SKM-1 treated with dmso at 0.1 percent for 144 hours (cell line): ENCODE measurements around the gene HNRNPUL1.
A peak's percentile ranks its signal among the peaks of the same experiment; 100 is the strongest.

Experiments
- DNase-seq: peaks from one replicate; lab custom pipeline; 2025; ENCODE audit not compliant: unreplicated experiment; lab: John Stamatoyannopoulos, UW

HNRNPUL1 gene

DNA sequence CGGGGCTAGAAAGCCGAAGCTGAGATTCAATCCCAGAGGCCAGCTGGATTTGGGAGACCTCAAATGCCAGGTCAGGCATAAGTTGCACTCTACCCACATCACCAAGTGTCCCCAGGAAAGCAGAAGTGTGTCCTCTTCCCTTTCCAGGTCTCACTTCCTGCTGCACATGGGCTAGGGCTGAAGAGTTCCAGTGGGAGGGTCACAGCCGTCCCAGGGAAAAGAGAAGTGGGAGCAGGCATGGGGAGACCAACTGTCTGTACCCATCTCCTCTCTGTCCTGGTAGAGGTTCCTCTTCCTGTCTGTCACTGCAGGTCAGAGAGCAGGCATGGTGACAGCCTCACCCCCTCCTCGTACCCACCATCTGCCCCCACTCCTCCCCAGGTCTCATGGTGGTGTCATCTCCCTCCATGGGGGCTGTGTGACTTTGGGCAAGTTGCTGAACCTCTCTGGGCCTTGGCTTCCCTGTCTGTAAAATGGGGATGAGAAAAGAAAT is 30.4 kb upstream of the HNRNPUL1 start:
- peak; percentile 60 for DNase-seq

GRCh38 chr19:41234512-41235168 is 29.5 kb upstream of the HNRNPUL1 start:
- DNase-seq: no peak

DNA sequence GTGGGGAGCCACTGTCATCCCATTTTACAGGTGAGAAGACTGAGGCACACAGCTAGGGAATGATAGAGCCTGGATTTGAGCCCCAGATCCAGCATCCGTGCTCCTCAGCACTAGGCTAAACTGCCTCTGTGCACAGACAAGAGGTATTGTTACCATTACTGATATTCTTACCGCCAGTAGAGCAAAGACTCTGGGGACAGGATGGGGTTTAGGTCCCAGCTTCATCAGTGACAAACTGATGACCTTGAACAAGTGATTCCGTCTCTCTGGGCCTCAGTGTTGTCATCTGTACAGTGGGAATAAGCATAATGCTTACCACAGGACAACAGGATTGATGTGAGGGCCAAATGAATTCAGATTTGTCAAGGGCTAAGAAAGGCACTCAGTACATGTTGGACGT is 28.7 kb upstream of the HNRNPUL1 start:
- no peak for DNase-seq

DNA sequence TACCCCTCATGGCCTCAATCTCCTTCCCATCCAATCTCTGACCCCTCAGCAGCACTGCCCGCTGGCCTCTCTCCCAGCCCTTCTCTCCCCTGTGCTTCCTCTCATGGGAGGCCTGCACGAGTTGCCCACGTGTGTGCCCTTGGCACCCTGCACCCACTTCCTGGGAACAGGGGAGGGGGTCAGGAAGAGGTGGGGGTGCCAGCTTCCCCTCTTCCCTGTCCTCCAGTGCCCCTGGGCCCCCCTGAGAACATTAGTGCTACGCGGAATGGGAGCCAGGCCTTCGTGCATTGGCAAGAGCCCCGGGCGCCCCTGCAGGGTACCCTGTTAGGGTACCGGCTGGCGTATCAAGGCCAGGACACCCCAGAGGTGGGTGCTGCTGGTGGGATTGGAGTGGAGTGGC is 25.9 kb upstream of the HNRNPUL1 start:
- DNase-seq: no peak

DNA sequence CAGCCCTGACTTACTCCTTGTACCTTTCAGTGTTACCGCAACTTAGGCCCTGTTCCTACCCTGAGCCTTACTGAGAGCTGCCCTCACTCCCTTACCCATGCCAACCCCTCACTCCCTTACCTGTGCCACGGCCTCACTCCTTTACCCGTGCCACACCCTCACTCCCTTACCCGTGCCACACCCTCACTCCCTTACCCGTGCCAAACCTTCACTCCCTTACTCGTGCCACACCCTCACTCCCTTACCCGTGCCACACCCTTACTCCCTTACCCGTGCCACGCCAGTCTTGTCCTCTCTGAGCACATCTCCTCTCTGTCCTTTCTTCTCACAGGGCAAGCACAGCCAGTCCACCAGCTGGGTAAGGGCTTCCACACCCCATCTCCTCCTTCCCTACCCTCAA is 24.8 kb upstream of the HNRNPUL1 start:
- no peak for DNase-seq

DNA sequence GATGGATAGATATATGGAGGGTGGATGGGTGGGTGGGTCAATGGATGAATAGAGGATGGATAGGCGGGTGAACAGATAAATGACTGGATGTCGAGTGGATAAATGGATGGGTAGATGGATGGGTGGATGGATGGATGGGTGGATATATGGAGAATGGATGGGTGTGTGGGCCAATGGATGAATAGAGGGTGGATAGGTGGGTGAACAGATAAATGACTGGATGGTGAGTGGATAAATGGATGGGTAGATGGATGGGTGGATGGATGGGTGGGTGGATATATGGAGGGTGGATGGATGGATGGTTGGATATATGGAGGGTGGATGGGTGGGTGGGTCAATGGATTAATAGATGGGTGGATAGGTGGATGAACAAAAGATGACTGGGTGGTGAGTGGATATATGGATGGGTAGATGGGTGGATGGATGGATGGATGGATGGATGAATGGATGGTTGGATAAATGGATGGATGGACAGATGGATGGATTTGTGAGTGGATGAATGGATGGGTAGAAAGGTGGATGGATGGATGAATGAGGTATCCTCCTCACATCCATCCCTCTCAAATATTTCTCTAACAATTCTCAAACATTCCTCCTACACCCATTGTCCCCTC is 24.1 kb upstream of the HNRNPUL1 start:
- no peak for DNase-seq

GRCh38 chr19:41241859-41242258 is 22.3 kb upstream of the HNRNPUL1 start:
- no peak for DNase-seq

DNA sequence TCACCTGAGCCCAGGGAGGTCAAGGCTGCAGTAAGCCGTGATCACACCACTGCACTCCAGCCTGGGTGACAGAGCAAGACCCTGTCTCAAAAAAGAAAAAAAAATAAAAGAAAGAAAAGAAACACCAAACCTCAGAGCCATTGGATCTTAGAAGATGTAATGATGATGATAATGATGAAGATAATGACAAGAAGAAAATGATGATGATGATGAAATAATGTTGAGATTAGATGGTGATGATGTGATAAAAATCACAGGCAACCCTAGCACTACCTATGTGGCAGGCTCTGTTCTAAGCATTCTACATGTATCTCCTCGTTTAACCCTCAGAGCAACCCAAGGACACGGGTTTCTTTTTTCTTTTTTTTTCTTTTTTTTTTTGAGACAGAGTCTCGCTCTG is 20.1 kb upstream of the HNRNPUL1 start:
- no peak for DNase-seq

DNA sequence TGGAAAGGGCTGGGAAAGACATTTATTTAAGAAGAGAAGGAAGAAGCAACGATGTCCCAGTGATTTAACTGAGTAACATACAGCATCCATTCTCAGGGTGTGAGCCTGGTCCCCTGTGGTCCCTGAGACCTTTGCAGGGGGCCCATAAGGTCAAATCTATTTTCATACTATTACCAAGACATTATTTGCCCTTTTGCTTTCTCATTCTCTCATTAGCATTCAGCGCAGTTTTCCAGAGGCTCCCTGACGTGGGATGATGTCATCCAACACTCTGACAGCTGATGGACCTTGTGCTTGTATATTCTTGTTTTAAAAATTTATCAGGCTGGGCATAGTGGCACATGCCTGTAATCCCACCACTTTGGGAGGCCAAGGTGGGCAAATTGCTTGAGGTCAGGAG is 18.3 kb upstream of the HNRNPUL1 start:
- no peak for DNase-seq

DNA sequence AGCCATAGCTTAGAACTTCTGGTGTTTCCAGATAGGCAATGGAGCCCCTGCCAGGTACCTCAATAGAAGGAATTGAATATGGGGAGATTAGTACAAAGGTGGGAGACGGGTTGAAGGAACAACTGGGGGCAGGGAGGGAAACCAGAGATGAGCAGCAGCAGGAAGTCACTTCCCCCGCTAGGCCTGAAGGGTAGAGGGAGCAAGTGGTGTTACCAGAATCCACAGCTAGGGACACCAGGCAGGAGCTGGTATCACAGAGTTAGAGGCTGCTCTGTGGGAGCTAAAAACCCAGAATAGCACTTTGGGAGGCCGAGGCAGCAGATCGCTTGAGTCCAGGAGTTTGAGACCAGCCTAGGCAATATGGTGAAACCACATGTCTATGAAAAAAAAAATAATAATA is 15.3 kb upstream of the HNRNPUL1 start:
- no peak for DNase-seq

GRCh38 chr19:41249707-41250423 is 14.3 kb upstream of the HNRNPUL1 start:
- DNase-seq: no peak

- no peak for DNase-seq
Measured at GRCh38 chr19:41253660-41254059, 10.5 kb upstream of the HNRNPUL1 start.

GRCh38 chr19:41255171-41255570 is 9.0 kb upstream of the HNRNPUL1 start:
- DNase-seq: no peak

DNA sequence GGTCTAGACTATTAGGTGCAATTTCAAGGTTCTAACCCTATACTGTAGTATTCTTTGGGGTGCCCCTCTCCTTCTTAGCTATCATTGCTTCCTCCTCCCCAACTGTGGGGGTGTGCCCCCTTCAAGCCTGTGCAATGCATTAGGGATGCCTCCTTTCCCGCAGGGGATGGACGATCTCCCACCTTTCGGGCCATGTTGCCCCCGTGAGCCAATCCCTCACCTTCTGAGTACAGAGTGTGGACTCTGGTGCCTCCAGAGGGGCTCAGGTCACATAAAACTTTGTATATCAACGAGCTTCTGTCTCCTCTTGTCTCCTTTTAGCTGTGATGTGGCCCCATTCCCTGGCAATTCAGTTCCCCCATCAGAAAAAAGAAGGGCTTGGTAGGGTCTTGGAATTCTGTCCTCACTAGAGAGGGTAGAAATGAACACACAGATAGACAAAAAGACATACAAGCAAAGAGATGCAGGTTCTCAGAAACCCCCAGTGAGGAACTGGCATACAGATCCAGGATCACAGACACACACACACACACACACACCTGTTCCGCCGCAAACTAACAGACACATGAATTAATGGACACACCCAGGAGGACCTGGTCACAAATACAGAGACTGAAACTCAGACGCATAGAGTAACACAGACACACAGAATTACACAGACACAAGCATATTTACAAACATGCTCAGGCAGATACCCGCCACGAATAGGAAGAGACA is 2.5 kb upstream of the HNRNPUL1 start:
- DNase-seq: no peak

DNA sequence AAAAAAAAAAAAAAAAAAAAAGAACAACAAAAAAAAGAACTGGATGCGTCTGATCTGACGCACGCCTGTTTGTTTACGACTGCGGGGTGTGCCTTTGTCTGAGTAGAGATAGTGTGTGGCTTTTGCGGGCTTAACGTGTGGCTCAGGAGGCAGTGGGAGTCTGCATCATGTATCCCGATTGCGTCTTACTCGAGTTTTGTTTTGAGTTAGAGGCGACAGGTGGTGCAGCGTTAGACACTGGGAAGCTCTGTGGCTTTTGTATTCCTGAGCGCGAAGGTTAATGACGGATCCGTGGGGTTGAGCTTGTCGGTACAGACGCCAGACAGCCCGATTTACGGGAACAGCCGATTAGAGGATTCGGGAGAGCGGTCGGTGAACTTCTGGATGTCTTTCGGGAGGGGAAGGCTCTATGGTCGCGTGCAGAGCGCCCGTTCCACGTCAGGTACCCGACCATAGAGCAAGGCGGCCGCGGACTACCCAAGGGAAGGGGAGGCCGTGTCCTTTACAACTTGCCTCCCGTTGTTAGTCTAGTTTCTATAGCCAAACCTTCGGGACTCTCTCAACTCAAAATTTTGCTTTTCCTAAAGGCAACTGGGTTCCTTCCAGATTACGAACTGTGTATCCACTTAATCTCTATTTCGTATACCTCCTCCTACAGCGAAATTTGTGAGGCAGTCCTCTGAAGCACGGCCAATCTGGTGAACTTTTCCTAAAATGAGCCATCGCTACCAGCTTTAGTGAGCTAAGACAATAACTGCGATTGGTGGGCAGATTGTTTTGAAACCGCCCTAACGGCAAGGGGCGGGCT is 926 bp upstream of the HNRNPUL1 start:
- no peak for DNase-seq

DNA sequence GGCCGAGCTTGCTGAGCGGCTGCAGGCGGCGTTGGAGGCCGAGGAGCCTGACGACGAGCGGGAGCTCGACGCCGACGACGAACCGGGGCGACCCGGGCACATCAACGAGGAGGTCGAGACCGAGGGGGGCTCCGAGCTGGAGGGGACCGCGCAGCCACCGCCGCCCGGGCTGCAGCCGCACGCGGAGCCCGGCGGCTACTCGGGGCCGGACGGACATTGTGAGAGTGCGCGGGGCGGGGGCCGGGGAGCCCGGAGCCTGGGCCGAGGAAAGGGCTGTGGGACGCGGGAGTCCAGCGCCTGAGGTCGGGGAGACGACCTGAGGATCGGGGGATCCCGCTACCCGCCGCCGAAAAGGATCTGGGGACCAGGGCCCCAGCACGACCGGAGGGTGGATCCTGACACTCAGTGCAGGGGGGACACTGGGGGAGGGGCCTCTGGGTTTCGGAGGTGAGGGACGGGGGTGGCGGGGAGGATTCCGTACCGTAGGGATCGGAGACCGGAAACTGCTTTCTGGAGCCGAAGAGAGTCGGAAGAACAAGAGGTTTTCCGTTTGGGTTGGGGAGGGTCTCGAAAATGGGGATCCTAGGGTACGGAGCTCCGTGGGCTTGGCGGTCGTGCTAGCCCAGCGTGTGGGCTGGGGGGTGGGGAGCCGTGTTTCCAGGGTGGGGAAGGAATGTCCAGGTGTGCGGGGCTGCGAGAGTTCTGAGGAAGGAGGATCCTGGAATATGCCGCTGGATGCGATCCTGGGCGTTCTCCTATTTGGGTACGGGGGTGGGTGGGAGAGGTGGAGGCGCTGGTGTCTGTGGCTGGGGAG is 616 bp downstream of the HNRNPUL1 start:
- DNase-seq: no peak

GRCh38 chr19:41265395-41266153 is 1.4 kb downstream of the HNRNPUL1 start:
- no peak for DNase-seq

GRCh38 chr19:41269055-41269454 is 4.9 kb downstream of the HNRNPUL1 start:
- no peak for DNase-seq

GRCh38 chr19:41269571-41269970 is 5.4 kb downstream of the HNRNPUL1 start:
- no peak for DNase-seq
